PC-9 (cell line): ENCODE results near the gene ABCF3. TPM values are rescaled to one million over a fixed set of nuclear protein-coding genes. Genes with fewer than 3 reads are reported as not detected.
A peak's percentile ranks its signal among the peaks of the same experiment; 100 is the strongest.

ENCODE experiments used
- BruUV-seq: library from RNA; stranded (reverse); fragments of 400-500 nt; replicated peaks from 2 replicates; lab custom pipeline; 2021; lab: Mats Ljungman, UMichigan
- CTCF ChIA-PET: fragments of 300-600 bp; sonication (Branson Sonifier 250); formaldehyde crosslinking; loops from one replicate; lab custom pipeline; 2022; ENCODE audit warnings: antibody characterized with exemption; lab: Charles Lee
- POLR2A ChIA-PET: fragments of 300-600 bp; sonication (Branson Sonifier 250); formaldehyde crosslinking; loops from one replicate; lab custom pipeline; 2022; ENCODE audit warnings: antibody characterized with exemption; ENCODE audit not compliant: unreplicated experiment; lab: Charles Lee
- DNase-seq, 2 experiments: peaks; one replicate each; pipeline versions ENCODE4 v3.0.0 to v3.0.0-alpha.2; 2015 to 2022; ENCODE audit warnings: mixed read lengths in 1 of 2
- H2AFZ ChIP-seq: fragments of 200-600 bp; sonication (generic); 2 replicates; pipeline ENCODE4 v1.8.1; 2017; ENCODE audit warnings: antibody characterized with exemption
- H3F3A ChIP-seq: fragments of 200-600 bp; sonication (generic); 2 replicates; pipeline ENCODE4 v1.8.1; 2017; ENCODE audit warnings: antibody characterized with exemption, mild to moderate bottlenecking, low read depth; ENCODE audit not compliant: insufficient read depth
- H3K27ac ChIP-seq: fragments of 200-600 bp; sonication (generic); 2 replicates; pipeline ENCODE4 v1.6.1; 2016; ENCODE audit warnings: mixed run types
- H3K27me3 ChIP-seq: fragments of 200-600 bp; sonication (generic); 2 replicates; pipeline ENCODE4 v1.6.1; 2016; ENCODE audit warnings: low read depth, mixed run types; ENCODE audit not compliant: insufficient read depth
- H3K36me3 ChIP-seq: fragments of 200-600 bp; sonication (generic); 2 replicates; pipeline ENCODE4 v1.6.1; 2016; ENCODE audit warnings: low read depth, mixed run types
- H3K4me1 ChIP-seq: fragments of 200-600 bp; sonication (generic); replicated peaks from 2 replicates; pipeline ENCODE4 v1.6.1; 2016; ENCODE audit warnings: mixed run types; ENCODE audit not compliant: insufficient read depth
- H3K4me2 ChIP-seq: fragments of 200-600 bp; sonication (generic); 2 replicates; pipeline ENCODE4 v1.6.1; 2017; ENCODE audit warnings: mixed run types
- H3K4me3 ChIP-seq: fragments of 200-600 bp; sonication (generic); 2 replicates; pipeline ENCODE4 v1.6.1; 2016; ENCODE audit warnings: mixed run types
- H3K79me2 ChIP-seq: fragments of 200-600 bp; sonication (generic); 2 replicates; pipeline ENCODE4 v1.6.1; 2017; ENCODE audit warnings: low read depth, mixed run types
- H3K9me2 ChIP-seq: fragments of 200-600 bp; sonication (generic); 2 replicates; pipeline ENCODE4 v1.8.1; 2017; ENCODE audit warnings: mild to moderate bottlenecking; ENCODE audit not compliant: insufficient read depth
- H3K9me3 ChIP-seq: fragments of 200-600 bp; sonication (generic); 2 replicates; pipeline ENCODE4 v1.8.1; 2016; ENCODE audit warnings: low read depth; ENCODE audit not compliant: insufficient read depth
- H4K20me1 ChIP-seq: fragments of 200-600 bp; sonication (generic); 2 replicates; pipeline ENCODE4 v1.8.1; 2017; ENCODE audit not compliant: insufficient read depth
- CTCF ChIP-seq: fragments of 200-600 bp; sonication (generic); conservative IDR thresholded peaks from 2 replicates; pipeline ENCODE4 v1.6.1; 2017; ENCODE audit warnings: mixed run types, antibody characterized with exemption, mild to moderate bottlenecking, moderate library complexity
- EZH2 ChIP-seq: fragments of 200-600 bp; sonication (generic); IDR thresholded peaks from 2 replicates; pipeline ENCODE4 v1.8.0; 2017; ENCODE audit warnings: antibody characterized with exemption, low read depth
- intact Hi-C: fragments of 100-400 bp; cut with micrococcal nuclease; formaldehyde crosslinking; loops from one replicate; pipeline ENCODE4 v1.10.0; 2022; ENCODE audit not compliant: unreplicated experiment
- total RNA-seq: library from RNA; stranded (reverse); gene quantifications from 2 replicates; pipeline ENCODE4 v1.2.3, GENCODE V29; 2021

Gene ABCF3
- total RNA-seq, 1 experiment from 2014 or later, result 98.8 TPM

DNA sequence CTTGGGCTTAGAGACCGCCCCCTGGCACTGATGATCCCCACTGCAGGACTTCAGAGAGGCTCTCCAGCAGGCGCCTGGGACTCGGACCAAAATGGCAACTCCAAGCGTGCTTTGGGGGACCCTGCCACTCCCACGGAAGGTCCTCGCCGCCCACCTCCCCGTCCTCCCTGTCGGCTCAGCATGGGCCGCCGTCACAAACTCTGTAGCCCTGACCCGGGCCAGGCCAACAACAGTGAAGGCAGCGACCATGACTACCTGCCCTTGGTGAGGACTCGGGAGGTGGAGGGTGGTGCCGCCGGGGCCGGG is 55.1 kb downstream of the ABCF3 start:
- Histone ChIP-seq H3F3A (peaks cover 40% of the 10 kb centered on the region), H2AFZ (no peak overlapping the region), H3K4me2 (peak overlapping the region; percentile 51), H3K27me3 (no peaks in the 10 kb centered on the region), H4K20me1 (peaks cover 23% of the 10 kb centered on the region), H3K4me1 (0 out of 2 replicates have a peak, but pooled peaks cover 7% of the 10 kb centered on the region), H3K27ac (no peak overlapping the region), H3K36me3 (peaks cover 38% of the 10 kb centered on the region), H3K79me2 (peaks cover 11% of the 10 kb centered on the region), H3K9me2 (no peaks in the 10 kb centered on the region), H3K9me3 (no peaks in the 10 kb centered on the region), H3K4me3 (no peak overlapping the region; the same call in 1 of the 2 replicates)
- BruUV-seq, result no TSS peak
- intact Hi-C loops, result loop anchor here (2.0 to 5.0 kb wide), 4 partner anchors 54 to 224 kb away; partner anchors contain the start of genes ABCC5 and ABCF3
- no peak for TF ChIP-seq CTCF
- no peak for TF ChIP-seq EZH2
- CTCF ChIA-PET, result interaction anchor here (0.6 to 1.5 kb wide), 4 partner anchors 13 to 167 kb away, joined by 4 to 7 read pairs (median 6); no protein-coding TSS in a partner anchor
- POLR2A ChIA-PET, result interaction anchor here (0.5 kb wide), 1 partner anchor 235 kb away, joined by 3 read pairs; no protein-coding TSS in a partner anchor
- no peak for DNase-seq

DNA sequence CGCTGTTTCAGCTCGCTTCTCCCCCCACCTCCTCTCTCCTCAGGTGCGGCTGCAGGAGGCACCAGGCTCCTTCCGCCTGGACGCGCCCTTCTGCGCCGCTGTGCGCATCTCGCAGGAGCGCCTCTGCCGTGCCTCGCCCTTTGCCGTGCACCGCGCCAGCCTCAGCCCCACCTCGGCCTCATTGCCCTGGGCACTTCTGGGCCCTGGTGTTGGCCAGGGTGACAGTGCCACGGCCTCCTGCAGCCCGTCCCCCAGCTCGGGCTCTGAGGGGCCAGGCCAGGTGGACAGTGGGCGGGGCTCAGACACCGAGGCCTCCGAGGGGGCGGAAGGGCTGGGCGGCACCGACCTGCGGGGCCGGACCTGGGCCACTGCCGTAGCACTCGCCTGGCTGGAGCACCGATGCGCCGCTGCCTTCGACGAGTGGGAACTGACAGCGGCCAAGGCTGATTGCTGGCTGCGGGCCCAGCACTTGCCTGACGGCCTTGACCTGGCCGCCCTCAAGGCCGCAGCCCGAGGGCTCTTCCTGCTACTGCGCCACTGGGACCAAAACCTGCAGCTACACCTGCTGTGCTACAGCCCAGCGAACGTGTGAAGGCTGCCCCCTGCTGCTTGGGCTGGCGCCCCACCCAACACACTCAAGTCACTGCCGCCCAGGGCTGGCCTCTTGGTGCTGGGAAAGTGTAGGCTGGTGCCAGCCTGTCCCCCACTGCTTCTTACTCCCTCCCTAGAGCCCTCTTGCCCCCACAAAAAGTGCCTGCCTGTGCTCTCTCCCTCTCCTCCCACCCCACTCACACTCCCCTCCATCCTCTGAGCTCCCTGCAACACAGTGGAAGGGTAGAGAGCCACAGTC is 55.7 kb downstream of the ABCF3 start:
- Histone ChIP-seq H4K20me1 (peaks cover 23% of the 10 kb centered on the region), H3F3A (peaks cover 45% of the 10 kb centered on the region), H3K4me1 (0 out of 2 replicates have a peak, but pooled peaks cover 7% of the 10 kb centered on the region), H3K27me3 (no peaks in the 10 kb centered on the region), H3K27ac (no peak overlapping the region), H3K4me2 (peak overlapping the region; percentile 51), H3K9me3 (no peaks in the 10 kb centered on the region), H3K79me2 (peaks cover 17% of the 10 kb centered on the region), H3K36me3 (peaks cover 40% of the 10 kb centered on the region), H3K4me3 (no peak overlapping the region; the same call in 1 of the 2 replicates), H2AFZ (no peak overlapping the region), H3K9me2 (no peaks in the 10 kb centered on the region)
- TF ChIP-seq CTCF (peak; percentile 70), EZH2 (no peak)
- peak; percentile 72 to 94 for DNase-seq
- ChIA-PET CTCF (interaction anchor here (0.6 to 1.5 kb wide), 8 partner anchors 14 to 989 kb away, joined by 3 to 7 read pairs (median 4); partner anchors contain the start of gene B3GNT5), POLR2A (interaction anchor here (0.5 to 1.2 kb wide), 4 partner anchors 56 to 235 kb away, joined by 3 to 5 read pairs (median 4); partner anchors contain the start of gene ABCF3)
- BruUV-seq, result no TSS peak
- intact Hi-C loops, result loop anchor here (1.0 to 5.0 kb wide), 6 partner anchors 55 to 346 kb away; partner anchors contain the start of genes ABCC5 and ABCF3

DNA sequence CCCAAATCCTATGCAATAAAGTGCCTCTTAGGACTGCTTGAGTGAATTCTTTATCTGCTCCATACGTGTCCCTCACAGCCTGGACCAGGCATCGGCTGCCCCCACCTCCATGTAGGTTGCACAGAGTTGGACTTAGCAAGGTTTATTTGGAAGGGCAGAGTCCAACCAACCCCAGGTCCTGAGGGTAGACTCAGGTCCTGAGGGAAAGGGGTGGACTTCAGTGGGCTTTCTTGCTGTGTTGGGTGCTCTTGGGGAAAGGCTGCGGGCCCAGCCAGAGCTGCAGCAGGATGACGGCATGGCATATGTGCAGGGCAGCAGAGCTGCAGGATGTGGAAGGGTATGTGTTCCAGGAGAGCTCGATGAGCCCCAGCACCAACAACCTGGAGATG is 56.3 kb downstream of the ABCF3 start:
- H3F3A ChIP-seq, result peaks cover 45% of the 10 kb centered on the region
- peak overlapping the region; percentile 51 for H3K4me2 ChIP-seq
- peaks cover 23% of the 10 kb centered on the region for H4K20me1 ChIP-seq
- intact Hi-C loops, result loop anchor here (1.0 to 5.0 kb wide), 3 partner anchors 97 to 347 kb away; partner anchors contain the start of gene ABCC5
- no TSS peak for BruUV-seq
- CTCF ChIA-PET, result interaction anchor here (0.6 to 1.2 kb wide), 4 partner anchors 66 to 989 kb away, joined by 3 to 6 read pairs (median 4); partner anchors contain the start of gene B3GNT5
- H3K9me3 ChIP-seq, result no peaks in the 10 kb centered on the region
- peaks cover 12% of the 10 kb centered on the region for H3K4me1 ChIP-seq
- no peak for DNase-seq
- H3K4me3 ChIP-seq, result no peak overlapping the region; the same call in 1 of the 2 replicates
- TF ChIP-seq EZH2 (no peak), CTCF (no peak)
- H3K27ac ChIP-seq, result no peak overlapping the region
- H3K27me3 ChIP-seq, result no peaks in the 10 kb centered on the region
- peaks cover 23% of the 10 kb centered on the region for H3K79me2 ChIP-seq
- no peaks in the 10 kb centered on the region for H3K9me2 ChIP-seq
- peaks cover 40% of the 10 kb centered on the region for H3K36me3 ChIP-seq
- POLR2A ChIA-PET, result interaction anchor here (0.5 to 1.2 kb wide), 2 partner anchors 57 to 108 kb away, joined by 4 to 5 read pairs; partner anchors contain the start of gene ABCF3
- H2AFZ ChIP-seq, result no peak overlapping the region
